Mesodermal cell (in vitro differentiated cells): ENCODE measurements around the gene RTBDN. TPM values are rescaled to one million over a fixed set of nuclear protein-coding genes. Genes with fewer than 3 reads are reported as not detected.

Experiments used
- H3K27ac ChIP-seq: 2 replicates; pipeline ENCODE4 v1.7.0; 2013; ENCODE audit warnings: mild to moderate bottlenecking, low read depth, low read length, moderate library complexity; ENCODE audit not compliant: severe bottlenecking
- H3K36me3 ChIP-seq: 2 replicates; pipeline ENCODE4 v1.7.1; 2013; ENCODE audit warnings: mild to moderate bottlenecking, low read length, moderate library complexity; ENCODE audit not compliant: control insufficient read depth, insufficient read depth
- H3K4me1 ChIP-seq: one replicate; pipeline ENCODE4 v1.7.1; 2013; ENCODE audit warnings: mild to moderate bottlenecking, low read length; ENCODE audit not compliant: insufficient read depth, control insufficient read depth, poor library complexity, severe bottlenecking
- H3K4me3 ChIP-seq: 2 replicates; pipeline ENCODE4 v1.7.0; 2013; ENCODE audit warnings: low read length, control low read depth, mild to moderate bottlenecking; ENCODE audit not compliant: insufficient read depth, poor library complexity, severe bottlenecking; ENCODE audit errors: extremely low read depth
- H3K9me3 ChIP-seq: 2 replicates; pipeline ENCODE4 v1.7.1; 2013; ENCODE audit warnings: mild to moderate bottlenecking, low read length, moderate library complexity; ENCODE audit not compliant: control insufficient read depth
- WGBS, 2 experiments: methylation state at CpG; one replicate each; pipeline ENCODE4 v1.1.5; 2013; ENCODE audit warnings: missing lambda C conversion rate in 2 of 2; ENCODE audit not compliant: insufficient coverage in 2 of 2; 5-methylcytosine and 5-hydroxymethylcytosine counted together
- polyA plus RNA-seq, 2 experiments: library from polyadenylated mRNA; stranded (reverse); fragments of 50-300 nt; gene quantifications; one replicate each; pipeline ENCODE4 v1.2.3, GENCODE V29; 2013

The RTBDN gene
- 0.33 TPM for polyA plus RNA-seq (2013, experiment 1 of 2)
- polyA plus RNA-seq (2013, experiment 2 of 2), result 0.46 TPM

DNA sequence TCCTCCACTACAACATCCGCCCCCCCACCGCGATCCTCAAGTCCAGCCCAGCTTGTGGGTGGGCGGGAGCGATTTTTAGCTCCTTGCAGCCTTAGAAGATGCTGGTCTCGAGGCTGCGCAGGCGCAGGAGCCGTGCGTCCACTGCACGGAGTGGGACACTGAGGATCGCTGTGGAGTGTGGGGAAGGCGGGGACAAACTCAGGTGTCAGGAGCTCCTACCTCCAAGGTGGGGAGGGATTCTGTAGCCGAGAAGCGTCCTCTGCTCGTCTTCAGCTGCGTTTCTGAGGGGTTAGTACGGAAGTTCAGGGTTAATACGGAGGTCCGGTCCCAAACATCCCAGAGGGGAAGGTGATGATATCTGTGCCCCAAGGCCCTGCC lies at the start of gene RTBDN:
TSS of gene RTBDN (minus strand) at position 14 of the 378 bp plus-strand sequence. CDS start 4,600 bp downstream, outside the sequence.
- H3K36me3 ChIP-seq, result no peaks in the 10 kb centered on the region
- peaks cover 2% of the 10 kb centered on the region for H3K4me1 ChIP-seq
- 21 to 23% methylated on average over 12 to 15 of the region's 20 CpGs for WGBS, 2 experiments
- H3K27ac ChIP-seq, result no peak within 1 kb of the TSS
- peak within 1 kb of the TSS; percentile 58 for H3K4me3 ChIP-seq
- H3K9me3 ChIP-seq, result no peaks in the 10 kb centered on the region

DNA sequence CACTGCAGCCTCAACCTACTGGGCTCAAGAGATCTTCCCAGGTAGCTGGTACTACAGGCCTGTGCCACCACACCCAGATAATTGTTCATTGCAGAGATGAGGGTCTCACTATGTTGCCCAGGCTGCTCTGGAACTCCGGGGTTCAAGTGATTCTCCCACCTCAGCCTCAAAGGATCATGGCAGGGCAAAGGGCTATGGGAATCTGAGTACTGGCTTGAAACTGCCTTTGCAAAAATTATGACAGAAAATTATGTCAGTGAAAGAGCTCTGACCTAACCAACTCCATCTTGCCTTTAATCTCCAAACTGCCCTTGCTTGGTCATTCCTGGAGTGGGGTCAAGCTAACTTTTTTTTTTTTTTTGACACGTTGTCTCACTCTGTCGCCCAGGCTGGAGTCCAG lies 48.2 kb upstream of the RTBDN start:
- WGBS, 2 experiments, result 83 to 87% methylated on average over 3 of the region's 3 CpGs
- H3K4me1 ChIP-seq, result peaks cover 4% of the 10 kb centered on the region
- peaks cover 5% of the 10 kb centered on the region for H3K36me3 ChIP-seq
- H3K9me3 ChIP-seq, result peaks cover 27% of the 10 kb centered on the region
- H3K4me3 ChIP-seq, result no peak overlapping the region
- H3K27ac ChIP-seq, result no peak overlapping the region

DNA sequence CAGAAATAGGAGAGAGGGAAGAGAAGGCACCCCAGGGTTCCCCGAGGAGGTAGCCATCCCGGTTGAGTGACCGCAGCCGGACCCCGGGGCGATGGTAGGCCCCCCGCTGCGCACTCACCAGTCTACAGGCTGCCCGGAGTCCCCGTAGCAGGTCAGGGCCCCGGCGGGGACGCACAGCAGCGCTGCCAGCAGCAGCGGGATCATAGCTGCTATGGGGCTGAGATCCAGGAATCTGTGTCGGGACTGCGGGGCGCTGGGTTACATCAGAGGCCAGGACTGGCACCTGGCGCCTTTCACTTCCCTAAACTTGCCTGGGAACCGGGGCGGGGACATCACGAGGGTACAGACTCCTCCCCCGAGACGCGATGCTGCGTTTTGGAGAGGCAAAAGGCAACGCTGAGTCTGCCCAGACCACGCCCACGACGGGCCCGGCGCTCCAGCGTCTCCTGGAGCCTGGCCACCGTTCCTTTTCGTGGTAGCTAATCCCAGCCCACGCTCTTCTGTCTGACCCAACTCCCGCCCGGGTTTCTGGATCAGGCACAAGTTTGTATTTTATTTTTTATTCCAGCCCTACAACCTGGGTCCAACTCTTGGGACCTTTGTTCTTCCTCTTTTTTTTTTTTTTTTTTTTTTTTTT lies 46.9 kb upstream of the RTBDN start, which contains the start of gene DNASE2:
TSS of gene DNASE2 (minus strand) at position 278 of the 637 bp plus-strand sequence. CDS start at position 204, 74 bp downstream.
- Histone ChIP-seq H3K4me3 (peak within 1 kb of the TSS; percentile 64), H3K4me1 (peaks cover 4% of the 10 kb centered on the region), H3K27ac (peak within 1 kb of the TSS; percentile 36), H3K36me3 (peaks cover 5% of the 10 kb centered on the region), H3K9me3 (peaks cover 27% of the 10 kb centered on the region)
- 0% methylated on average over 34 of the region's 38 CpGs for whole genome bisulfite sequencing, 2 experiments

DNA sequence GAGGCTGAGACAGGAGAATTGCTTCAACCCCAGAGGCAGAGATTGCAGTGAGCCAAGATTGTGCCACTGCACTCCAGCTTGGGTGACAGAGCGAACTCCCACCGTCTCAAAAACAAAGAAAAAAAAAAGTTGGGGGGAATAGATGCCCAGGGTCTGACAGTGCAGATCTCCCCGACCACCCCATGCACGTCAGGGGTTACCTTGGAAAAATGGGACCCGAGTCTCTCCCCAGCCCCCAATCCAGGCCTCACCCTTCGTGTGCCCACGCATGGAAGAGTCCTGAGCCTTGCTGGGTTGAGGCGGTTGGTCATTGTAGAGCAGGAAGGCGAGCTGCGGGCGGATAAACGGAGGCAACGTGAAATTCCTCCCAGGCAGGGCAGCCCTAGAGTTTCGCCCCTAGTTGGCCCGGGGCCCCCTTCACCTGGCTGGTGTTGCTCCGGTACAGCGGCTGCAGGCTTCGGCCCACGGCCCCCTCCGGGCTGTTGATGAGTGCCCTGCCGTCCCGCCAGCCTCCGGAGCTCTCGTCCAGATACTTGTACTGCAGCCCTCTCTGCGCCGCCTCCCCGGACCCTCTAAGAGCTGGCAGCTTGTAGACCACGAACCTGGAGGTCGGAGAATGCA lies 46.3 kb upstream of the RTBDN start:
- Histone ChIP-seq H3K4me1 (peaks cover 4% of the 10 kb centered on the region), H3K9me3 (peaks cover 27% of the 10 kb centered on the region), H3K4me3 (peak overlapping the region; percentile 64), H3K36me3 (peaks cover 5% of the 10 kb centered on the region), H3K27ac (peak overlapping the region; percentile 36)
- WGBS, 2 experiments, result 16 to 21% methylated on average over 23 to 29 of the region's 29 CpGs

DNA sequence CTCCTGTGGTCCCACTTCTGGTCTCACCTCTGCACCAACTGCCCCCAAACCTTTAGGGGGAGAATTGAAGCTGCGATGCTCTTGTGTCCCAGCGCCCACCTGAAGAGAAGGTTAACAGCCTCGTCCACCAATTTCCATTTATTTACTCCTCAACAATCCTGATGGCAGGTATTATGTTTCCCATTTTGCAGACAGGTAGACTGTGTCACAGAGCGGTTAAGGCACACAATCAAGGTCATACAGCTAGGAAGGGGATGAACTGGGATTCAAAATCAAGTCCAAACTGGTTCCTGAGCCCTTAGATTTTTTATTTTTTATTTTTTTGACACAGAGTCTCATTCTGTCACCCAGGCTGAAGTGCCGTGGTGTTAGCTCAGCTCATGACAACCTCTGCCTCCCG lies 40.7 kb upstream of the RTBDN start:
- Histone ChIP-seq H3K4me3 (no peak overlapping the region), H3K27ac (no peak overlapping the region), H3K36me3 (peaks cover 5% of the 10 kb centered on the region), H3K9me3 (no peaks in the 10 kb centered on the region), H3K4me1 (no peaks in the 10 kb centered on the region)
- WGBS, 2 experiments, result 96 to 98% methylated on average over 4 to 5 of the region's 6 CpGs

DNA sequence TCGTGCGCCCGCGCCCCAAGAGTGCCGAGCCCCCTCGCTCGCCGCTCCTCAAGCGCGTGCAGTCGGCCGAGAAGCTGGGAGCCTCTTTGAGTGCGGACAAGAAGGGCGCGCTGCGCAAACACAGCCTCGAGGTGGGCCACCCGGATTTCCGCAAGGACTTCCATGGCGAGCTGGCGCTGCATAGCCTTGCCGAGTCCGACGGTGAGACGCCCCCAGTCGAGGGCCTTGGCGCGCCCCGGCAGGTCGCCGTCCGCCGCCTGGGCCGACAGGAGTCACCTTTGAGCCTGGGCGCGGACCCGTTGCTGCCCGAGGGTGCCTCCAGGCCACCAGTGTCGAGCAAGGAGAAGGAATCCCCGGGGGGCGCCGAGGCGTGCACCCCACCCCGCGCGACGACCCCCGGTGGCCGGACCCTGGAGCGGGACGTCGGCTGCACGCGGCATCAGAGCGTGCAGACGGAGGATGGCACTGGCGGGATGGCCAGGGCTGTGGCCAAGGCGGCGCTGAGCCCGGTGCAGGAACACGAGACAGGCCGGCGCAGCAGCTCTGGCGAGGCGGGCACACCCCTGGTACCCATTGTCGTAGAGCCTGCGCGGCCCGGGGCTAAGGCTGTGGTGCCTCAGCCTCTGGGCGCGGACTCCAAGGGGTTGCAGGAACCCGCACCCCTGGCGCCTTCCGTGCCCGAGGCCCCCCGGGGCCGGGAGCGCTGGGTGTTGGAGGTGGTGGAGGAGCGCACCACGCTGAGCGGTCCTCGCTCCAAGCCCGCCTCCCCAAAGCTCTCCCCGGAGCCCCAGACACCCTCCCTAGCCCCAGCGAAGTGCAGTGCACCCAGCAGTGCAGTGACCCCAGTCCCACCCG lies 39.7 kb upstream of the RTBDN start:
- WGBS, 2 experiments, result 96 to 97% methylated on average over 63 to 83 of the region's 86 CpGs
- H3K4me3 ChIP-seq, result no peak overlapping the region

DNA sequence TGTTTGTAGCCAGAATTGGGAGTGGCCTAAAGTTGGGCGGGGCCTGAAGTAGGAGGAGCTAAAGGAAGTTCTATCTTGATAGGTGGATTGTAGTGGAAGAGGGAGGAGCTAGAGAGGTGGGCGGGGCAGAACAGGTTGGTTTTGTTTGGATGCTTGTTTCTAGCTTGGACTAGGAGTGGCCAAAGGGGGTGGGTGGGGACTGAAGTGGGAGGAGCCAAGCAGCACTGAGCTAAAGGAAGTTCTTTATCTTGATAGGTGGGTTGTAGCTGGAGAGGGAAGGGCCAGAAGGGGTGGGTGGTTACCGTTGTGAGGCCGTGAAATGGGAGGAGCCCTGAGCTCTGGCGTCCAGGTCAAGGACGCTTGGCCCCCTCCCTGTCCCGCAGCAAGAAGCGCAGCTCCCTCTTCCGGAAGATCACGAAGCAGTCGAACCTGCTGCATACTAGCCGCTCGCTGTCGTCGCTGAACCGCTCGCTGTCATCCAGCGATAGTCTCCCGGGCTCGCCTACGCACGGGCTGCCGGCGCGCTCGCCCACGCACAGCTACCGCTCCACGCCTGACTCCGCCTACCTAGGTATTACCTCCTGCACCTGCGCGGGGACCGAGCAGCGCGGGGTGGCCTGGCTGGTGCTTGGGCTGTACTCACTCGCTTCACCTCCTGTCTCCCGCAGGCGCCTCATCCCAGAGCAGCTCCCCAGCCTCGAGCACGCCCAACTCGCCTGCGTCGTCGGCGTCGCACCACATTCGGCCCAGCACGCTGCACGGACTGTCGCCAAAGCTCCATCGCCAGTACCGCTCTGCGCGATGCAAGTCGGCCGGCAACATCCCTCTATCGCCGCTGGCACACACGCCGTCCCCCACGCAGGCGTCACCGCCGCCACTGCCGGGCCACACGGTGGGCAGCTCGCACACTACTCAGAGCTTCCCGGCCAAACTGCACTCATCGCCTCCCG lies 38.8 kb upstream of the RTBDN start:
- Histone ChIP-seq H3K4me1 (no peaks in the 10 kb centered on the region), H3K27ac (no peak overlapping the region), H3K9me3 (no peaks in the 10 kb centered on the region), H3K36me3 (peaks cover 1% of the 10 kb centered on the region), H3K4me3 (no peak overlapping the region)
- 96 to 97% methylated on average over 62 to 70 of the region's 70 CpGs for WGBS, 2 experiments

More for the DNA sequence above, 39.7 kb upstream of the RTBDN start:
- Histone ChIP-seq H3K9me3 (no peaks in the 10 kb centered on the region), H3K36me3 (peaks cover 5% of the 10 kb centered on the region), H3K4me1 (no peaks in the 10 kb centered on the region), H3K27ac (no peak overlapping the region)

DNA sequence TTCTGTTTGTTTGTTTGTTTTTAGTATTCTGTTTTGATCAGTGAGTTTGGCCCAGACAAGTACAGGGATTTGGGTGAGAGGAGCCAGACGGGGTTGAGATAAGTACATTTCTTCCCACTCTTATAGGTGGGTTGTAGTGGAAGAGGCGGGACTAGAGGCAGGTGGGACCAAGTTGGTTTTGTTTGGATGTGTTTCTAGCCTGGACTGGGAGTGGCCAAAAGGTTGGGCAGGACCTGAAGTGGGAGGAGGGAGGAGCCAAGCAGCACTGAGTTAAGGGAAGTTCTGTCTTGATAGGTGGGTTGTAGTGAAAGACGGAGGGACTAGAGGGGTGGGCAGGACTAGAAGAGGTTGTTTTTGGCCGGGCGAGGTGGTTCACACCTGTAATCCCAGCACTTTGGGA lies 37.9 kb upstream of the RTBDN start:
- H3K27ac ChIP-seq, result no peak overlapping the region
- H3K4me3 ChIP-seq, result no peak overlapping the region
- H3K36me3 ChIP-seq, result no peaks in the 10 kb centered on the region
- H3K9me3 ChIP-seq, result no peaks in the 10 kb centered on the region
- H3K4me1 ChIP-seq, result no peaks in the 10 kb centered on the region
- 77 to 100% methylated on average over 2 of the region's 5 CpGs for WGBS, 2 experiments

DNA sequence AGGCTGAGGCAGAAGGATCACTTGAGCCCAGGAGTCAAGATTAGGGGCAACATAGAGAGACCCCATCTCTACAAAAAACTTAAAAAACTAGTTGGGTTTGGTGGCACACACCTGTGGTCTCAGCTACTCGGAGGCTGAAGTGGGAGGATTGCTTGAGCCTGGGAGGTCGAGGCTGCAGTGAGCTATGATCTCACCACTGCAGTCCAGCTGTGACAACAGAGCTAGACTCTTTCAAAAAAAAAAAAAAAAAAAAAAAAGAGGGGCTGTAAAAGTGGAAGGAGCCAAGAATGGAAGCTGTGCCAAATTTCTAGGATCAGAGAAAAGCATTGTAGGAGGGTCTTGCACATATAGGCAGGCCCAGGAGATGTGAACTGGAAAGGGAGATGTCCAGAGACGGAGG lies 37.3 kb upstream of the RTBDN start:
- Histone ChIP-seq H3K36me3 (no peaks in the 10 kb centered on the region), H3K27ac (no peak overlapping the region), H3K4me3 (no peak overlapping the region), H3K9me3 (no peaks in the 10 kb centered on the region), H3K4me1 (no peaks in the 10 kb centered on the region)
- WGBS, 2 experiments, result 100% methylated on average over 2 of the region's 3 CpGs; no CpG with 5 or more reads in 1 of the 2 experiments
